Measurements from ENCODE around the gene CLPSL2. TPM values are rescaled to one million over a fixed set of nuclear protein-coding genes. Genes with fewer than 3 reads are reported as not detected.

The CLPSL2 gene
- total RNA-seq, 2 donors from 2014 or later, result not detected

DNA sequence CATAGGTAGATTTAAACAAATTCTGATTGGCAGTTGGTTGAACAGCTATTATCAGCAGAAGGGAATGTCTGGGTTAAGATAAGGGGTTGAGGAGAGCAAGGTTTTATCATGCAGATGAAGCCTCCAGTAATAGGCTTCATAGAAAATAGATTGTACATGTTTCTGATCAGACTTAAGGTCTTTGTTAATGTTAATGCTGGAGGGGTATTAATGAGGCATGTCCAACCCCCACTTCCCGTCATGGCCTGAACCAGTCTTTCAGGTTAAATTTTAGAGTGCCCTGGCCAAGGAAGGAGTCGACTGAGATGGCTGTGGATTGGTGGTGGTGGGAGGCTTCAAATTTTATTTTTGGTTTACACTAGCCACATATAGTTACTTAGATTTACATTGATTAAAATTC, 7.8 kb downstream of the CLPSL2 start:
- H3K4me1 ChIP-seq, result no peaks in the 10 kb centered on the region
- DNase-seq (ENCODE audit: low spot score), result no peak

DNA sequence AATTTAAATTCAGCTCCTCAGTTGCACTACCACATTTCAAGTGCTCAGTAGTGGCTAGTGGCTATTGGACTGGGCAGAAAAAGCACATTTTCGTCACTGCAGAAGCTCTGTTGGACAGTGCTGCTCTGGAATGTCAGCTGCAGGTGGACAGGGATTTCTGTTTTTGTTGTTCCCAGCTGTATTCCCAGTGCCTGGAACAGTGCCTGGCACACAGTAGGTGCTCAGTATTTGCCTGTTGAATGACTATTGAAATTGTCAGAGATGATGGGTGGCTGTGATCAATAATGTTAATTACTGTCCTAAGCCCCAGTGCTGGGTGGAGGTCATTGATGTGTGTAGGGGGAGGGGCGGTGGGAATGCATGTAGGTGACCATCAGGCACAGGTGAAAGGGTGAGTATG, 9.9 kb downstream of the CLPSL2 start:
- Histone ChIP-seq H3K27me3 (peaks cover 0 to 5% of the 10 kb centered on the region in 2 donors), H3K27ac (no peak overlapping the region)

More for the DNA sequence above, 7.8 kb downstream of the CLPSL2 start:
- Histone ChIP-seq H3K27me3 (peaks cover 0 to 5% of the 10 kb centered on the region in 2 donors), H3K27ac (no peak overlapping the region), H3K4me3 (no peak overlapping the region), H3K36me3 (no peaks in the 10 kb centered on the region), H3K9me3 (no peaks in the 10 kb centered on the region)
- TF ChIP-seq, protein P1, sequence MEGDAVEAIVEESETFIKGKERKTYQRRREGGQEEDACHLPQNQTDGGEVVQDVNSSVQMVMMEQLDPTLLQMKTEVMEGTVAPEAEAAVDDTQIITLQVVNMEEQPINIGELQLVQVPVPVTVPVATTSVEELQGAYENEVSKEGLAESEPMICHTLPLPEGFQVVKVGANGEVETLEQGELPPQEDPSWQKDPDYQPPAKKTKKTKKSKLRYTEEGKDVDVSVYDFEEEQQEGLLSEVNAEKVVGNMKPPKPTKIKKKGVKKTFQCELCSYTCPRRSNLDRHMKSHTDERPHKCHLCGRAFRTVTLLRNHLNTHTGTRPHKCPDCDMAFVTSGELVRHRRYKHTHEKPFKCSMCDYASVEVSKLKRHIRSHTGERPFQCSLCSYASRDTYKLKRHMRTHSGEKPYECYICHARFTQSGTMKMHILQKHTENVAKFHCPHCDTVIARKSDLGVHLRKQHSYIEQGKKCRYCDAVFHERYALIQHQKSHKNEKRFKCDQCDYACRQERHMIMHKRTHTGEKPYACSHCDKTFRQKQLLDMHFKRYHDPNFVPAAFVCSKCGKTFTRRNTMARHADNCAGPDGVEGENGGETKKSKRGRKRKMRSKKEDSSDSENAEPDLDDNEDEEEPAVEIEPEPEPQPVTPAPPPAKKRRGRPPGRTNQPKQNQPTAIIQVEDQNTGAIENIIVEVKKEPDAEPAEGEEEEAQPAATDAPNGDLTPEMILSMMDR (IDR thresholded peaks at IDR 0.05), result no peak

DNA sequence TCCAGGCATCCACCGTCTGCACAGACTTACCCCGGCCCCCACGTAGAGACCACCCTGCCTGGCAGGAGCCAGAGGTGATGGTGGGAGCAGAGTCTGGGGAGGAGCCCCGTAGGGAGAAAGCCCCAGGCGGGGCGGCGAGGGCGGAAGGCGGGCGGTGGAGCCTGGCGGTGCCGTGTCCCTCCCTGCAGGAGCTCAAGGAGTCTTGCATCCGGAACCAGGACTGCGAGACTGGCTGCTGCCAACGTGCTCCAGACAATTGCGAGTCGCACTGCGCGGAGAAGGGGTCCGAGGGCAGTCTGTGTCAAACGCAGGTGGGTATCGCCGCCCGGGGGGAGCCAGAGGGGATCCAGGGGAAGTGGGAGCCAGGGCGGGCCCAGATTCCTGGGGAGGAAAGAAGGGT, 10.4 kb downstream of the CLPSL2 start:
- no peaks in the 10 kb centered on the region for H3K36me3 ChIP-seq
- DNase-seq (ENCODE audit: low spot score), result no peak
- H3K4me3 ChIP-seq, result no peak overlapping the region
- no peaks in the 10 kb centered on the region for H3K4me1 ChIP-seq
- peaks cover 0 to 5% of the 10 kb centered on the region in 2 donors for H3K27me3 ChIP-seq
- TF ChIP-seq, protein P1 (IDR thresholded peaks at IDR 0.05), result no peak
- H3K27ac ChIP-seq, result no peak overlapping the region
- no peaks in the 10 kb centered on the region for H3K9me3 ChIP-seq

More for the DNA sequence above, 9.9 kb downstream of the CLPSL2 start:
- no peak overlapping the region for H3K4me3 ChIP-seq
- DNase-seq (ENCODE audit: low spot score), result no peak
- no peaks in the 10 kb centered on the region for H3K36me3 ChIP-seq
- H3K9me3 ChIP-seq, result no peaks in the 10 kb centered on the region
- TF ChIP-seq, protein P1 (IDR thresholded peaks at IDR 0.05), result no peak
- H3K4me1 ChIP-seq, result no peaks in the 10 kb centered on the region

DNA sequence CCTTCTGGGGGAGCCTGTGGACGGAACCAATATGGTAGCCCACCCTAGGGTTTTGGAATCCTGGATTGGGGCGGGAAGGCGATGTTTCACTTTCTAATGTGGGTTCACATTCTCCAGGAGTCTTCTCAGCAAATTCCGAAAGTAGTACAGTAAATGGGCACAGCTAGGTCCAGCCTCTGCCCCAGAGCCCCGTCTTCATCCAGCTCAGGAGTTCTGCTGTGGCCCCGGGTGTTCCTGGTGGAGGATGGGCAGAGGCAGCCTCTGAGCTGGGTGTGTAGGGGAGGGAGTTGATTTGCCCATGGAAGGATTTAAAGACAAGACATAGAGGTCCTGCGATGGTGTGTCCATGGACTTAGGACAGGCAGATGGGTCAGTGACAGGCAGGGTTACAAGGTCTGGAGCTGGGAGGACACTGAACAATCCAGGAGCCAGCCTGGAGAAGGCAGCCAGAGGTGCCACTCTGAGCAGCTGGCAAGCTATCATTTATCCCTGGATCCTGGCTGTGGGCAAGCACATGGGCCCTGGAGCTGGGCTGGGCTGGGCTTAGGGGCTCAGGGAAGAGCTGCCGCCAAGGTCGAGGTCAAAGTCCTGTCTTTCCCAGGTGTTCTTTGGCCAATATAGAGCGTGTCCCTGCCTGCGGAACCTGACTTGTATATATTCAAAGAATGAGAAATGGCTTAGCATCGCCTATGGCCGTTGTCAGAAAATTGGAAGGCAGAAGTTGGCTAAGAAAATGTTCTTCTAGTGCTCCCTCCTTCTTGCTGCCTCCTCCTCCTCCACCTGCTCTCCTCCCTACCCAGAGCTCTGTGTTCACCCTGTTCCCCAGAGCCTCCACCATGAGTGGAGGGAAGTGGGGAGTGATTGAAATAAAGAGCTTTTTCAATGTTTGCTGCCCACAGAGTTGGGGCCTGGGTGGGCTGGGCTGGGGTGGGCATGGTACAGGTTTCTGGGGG, 11.1 kb downstream of the CLPSL2 start:
- TF ChIP-seq, protein P1 (IDR thresholded peaks at IDR 0.05), result no peak
- H3K27me3 ChIP-seq, result peaks cover 0 to 5% of the 10 kb centered on the region in 2 donors
- no peak for DNase-seq (ENCODE audit: low spot score)
- no peaks in the 10 kb centered on the region for H3K36me3 ChIP-seq
- no peaks in the 10 kb centered on the region for H3K9me3 ChIP-seq
- no peak overlapping the region for H3K4me3 ChIP-seq
- H3K27ac ChIP-seq, result no peak overlapping the region
- H3K4me1 ChIP-seq, result no peaks in the 10 kb centered on the region

DNA sequence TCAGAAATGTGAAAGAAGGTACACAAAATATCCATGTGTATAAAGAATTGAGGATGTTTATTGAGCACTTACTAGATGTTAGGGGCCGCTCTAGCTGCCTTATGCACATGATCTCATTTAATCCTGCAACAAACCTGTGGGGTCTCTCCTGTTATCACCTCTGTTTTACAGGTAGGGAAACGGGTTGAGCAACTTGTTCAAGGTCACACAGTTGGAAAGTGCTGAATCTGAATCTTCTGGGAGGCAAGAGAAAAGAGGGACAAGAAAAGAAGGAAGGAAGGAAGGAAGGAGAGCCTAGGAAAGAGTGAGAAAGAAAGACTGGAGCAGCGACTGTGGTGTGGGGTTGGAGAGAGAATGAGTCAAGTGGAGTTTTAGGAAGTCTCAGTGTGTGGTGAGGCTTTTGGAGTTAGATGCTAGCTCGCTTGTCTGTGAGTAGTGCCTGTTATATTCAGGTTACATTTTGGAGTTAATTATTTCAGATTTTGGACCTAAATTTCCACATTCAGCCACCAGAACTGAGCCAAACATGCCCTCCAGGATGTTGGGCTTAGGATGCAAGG, 12.1 kb downstream of the CLPSL2 start:
- H3K9me3 ChIP-seq, result no peaks in the 10 kb centered on the region
- H3K27me3 ChIP-seq, result peaks cover 0 to 5% of the 10 kb centered on the region in 2 donors
- H3K36me3 ChIP-seq, result no peaks in the 10 kb centered on the region
- no peak overlapping the region for H3K27ac ChIP-seq
- no peaks in the 10 kb centered on the region for H3K4me1 ChIP-seq
- H3K4me3 ChIP-seq, result no peak overlapping the region
- TF ChIP-seq, protein P1 (IDR thresholded peaks at IDR 0.05), result no peak
- DNase-seq (ENCODE audit: low spot score), result no peak

All from right atrium auricular region (tissue), 2 donors.